Osteoblast (primary cell): ENCODE measurements around the gene WDR45B. TPM values are rescaled to one million over a fixed set of nuclear protein-coding genes. Genes with fewer than 3 reads are reported as not detected.

Source experiments
- DNase-seq: peaks from one replicate; pipeline ENCODE4 v3.0.0; 2011; ENCODE audit warnings: low spot score, mixed read lengths; ENCODE audit not compliant: insufficient read length; ENCODE audit errors: missing footprints
- H2AFZ ChIP-seq: 2 replicates; pipeline ENCODE4 v1.6.0; 2011; ENCODE audit warnings: mild to moderate bottlenecking, low read length
- H3K27ac ChIP-seq: 2 replicates; pipeline ENCODE4 v1.5.1; 2011; ENCODE audit warnings: mild to moderate bottlenecking, low read depth, low read length, moderate library complexity
- H3K27me3 ChIP-seq: 2 replicates; pipeline ENCODE4 v1.6.0; 2012; ENCODE audit warnings: mild to moderate bottlenecking, control low read depth, inconsistent platforms, low read length, moderate library complexity; ENCODE audit not compliant: insufficient read depth
- H3K36me3 ChIP-seq: 2 replicates; pipeline ENCODE4 v1.5.1; 2011; ENCODE audit warnings: mild to moderate bottlenecking, low read length, control low read depth, moderate library complexity; ENCODE audit not compliant: insufficient read depth
- H3K4me1 ChIP-seq: 2 replicates; pipeline ENCODE4 v1.5.1; 2011; ENCODE audit warnings: mild to moderate bottlenecking, low read length, control low read depth, moderate library complexity; ENCODE audit not compliant: insufficient read depth
- H3K4me2 ChIP-seq: 2 replicates; pipeline ENCODE4 v1.6.0; 2011; ENCODE audit warnings: mild to moderate bottlenecking, low read length; ENCODE audit not compliant: insufficient read depth
- H3K4me3 ChIP-seq: fragments of 200-600 bp; sonication (generic); 3 replicates; pipeline ENCODE4 v1.5.1; 2012; ENCODE audit warnings: mild to moderate bottlenecking, low read length, inconsistent platforms; ENCODE audit not compliant: insufficient read depth
- H3K79me2 ChIP-seq: 2 replicates; pipeline ENCODE4 v1.6.0; 2012; ENCODE audit warnings: mild to moderate bottlenecking, low read length, control low read depth, inconsistent platforms; ENCODE audit not compliant: insufficient read depth
- H3K9me3 ChIP-seq: 2 replicates; pipeline ENCODE4 v1.5.1; 2011; ENCODE audit warnings: low read depth, low read length, control low read depth
- H4K20me1 ChIP-seq: 2 replicates; pipeline ENCODE4 v1.6.0; 2012; ENCODE audit warnings: mild to moderate bottlenecking, low read length, control low read depth; ENCODE audit not compliant: insufficient read depth
- CTCF ChIP-seq: IDR thresholded peaks from 2 replicates; pipeline ENCODE4 v1.5.1; 2011; ENCODE audit warnings: mild to moderate bottlenecking, low read depth, low read length, moderate library complexity; ENCODE audit errors: extremely low read depth
- total RNA-seq: library from RNA; depleted of rRNA; stranded (reverse); fragments of >200 nt; gene quantifications from 2 replicates; pipeline ENCODE4 v1.2.3, GENCODE V29; 2012

Gene WDR45B
- total RNA-seq, 1 donor, result 66.2 TPM

GRCh38 chr17:82614095-82614631 lies 34.1 kb downstream of the WDR45B start:
- no peak overlapping the region for H3K27ac ChIP-seq
- H3K4me1 ChIP-seq, result no peaks in the 10 kb centered on the region
- H3K79me2 ChIP-seq, result no peaks in the 10 kb centered on the region
- H3K4me2 ChIP-seq, result no peak overlapping the region
- no peak for DNase-seq
- H3K4me3 ChIP-seq, result no peak overlapping the region
- H3K27me3 ChIP-seq, result no peaks in the 10 kb centered on the region
- no peaks in the 10 kb centered on the region for H3K9me3 ChIP-seq
- no peak overlapping the region for H2AFZ ChIP-seq
- H4K20me1 ChIP-seq, result no peaks in the 10 kb centered on the region
- no peak for TF ChIP-seq CTCF
- H3K36me3 ChIP-seq, result peaks cover 52% of the 10 kb centered on the region

GRCh38 chr17:82613283-82614094 lies 34.8 kb downstream of the WDR45B start:
- H4K20me1 ChIP-seq, result no peaks in the 10 kb centered on the region
- H2AFZ ChIP-seq, result no peak overlapping the region
- H3K27ac ChIP-seq, result no peak overlapping the region
- no peaks in the 10 kb centered on the region for H3K27me3 ChIP-seq
- peaks cover 46% of the 10 kb centered on the region for H3K36me3 ChIP-seq
- H3K4me3 ChIP-seq, result no peak overlapping the region
- DNase-seq, result no peak
- no peaks in the 10 kb centered on the region for H3K4me1 ChIP-seq
- no peaks in the 10 kb centered on the region for H3K9me3 ChIP-seq
- no peak for TF ChIP-seq CTCF
- no peak overlapping the region for H3K4me2 ChIP-seq
- H3K79me2 ChIP-seq, result no peaks in the 10 kb centered on the region

GRCh38 chr17:82611140-82612058 lies 36.8 kb downstream of the WDR45B start:
- H3K79me2 ChIP-seq, result no peaks in the 10 kb centered on the region
- no peak for TF ChIP-seq CTCF
- H3K36me3 ChIP-seq, result peaks cover 42% of the 10 kb centered on the region
- no peak overlapping the region for H3K4me3 ChIP-seq
- no peak overlapping the region for H3K27ac ChIP-seq
- no peaks in the 10 kb centered on the region for H3K4me1 ChIP-seq
- H3K4me2 ChIP-seq, result no peak overlapping the region
- no peak for DNase-seq
- no peaks in the 10 kb centered on the region for H3K27me3 ChIP-seq
- H3K9me3 ChIP-seq, result no peaks in the 10 kb centered on the region
- no peak overlapping the region for H2AFZ ChIP-seq
- no peaks in the 10 kb centered on the region for H4K20me1 ChIP-seq
